K562 (cell line): Measurements from ENCODE around the gene NR0B2. TPM values are rescaled to one million over a fixed set of nuclear protein-coding genes. Genes with fewer than 3 reads are reported as not detected.

Source experiments
- BRD9 ChIP-seq: fragments of 450-650 bp; IDR thresholded peaks from 2 replicates; pipeline ENCODE4 v1.6.1; 2018; ENCODE audit warnings: low read depth; ENCODE audit not compliant: partially characterized antibody
- CBFA2T2 ChIP-seq: fragments of 450-650 bp; conservative IDR thresholded peaks from 2 replicates; pipeline ENCODE4 v1.6.1; 2017; ENCODE audit warnings: mild to moderate bottlenecking
- CBFA2T3 ChIP-seq: fragments of 450-650 bp; IDR thresholded peaks from 2 replicates; pipeline ENCODE4 v1.6.1; 2017
- DACH1 ChIP-seq: fragments of 450-650 bp; IDR thresholded peaks from 2 replicates; pipeline ENCODE4 v1.6.1; 2018; ENCODE audit not compliant: partially characterized antibody
- DNMT1 ChIP-seq: fragments of 450-650 bp; IDR thresholded peaks from 2 replicates; pipeline ENCODE4 v1.6.1; 2016; ENCODE audit warnings: antibody characterized with exemption, mild to moderate bottlenecking
- GTF2E2 ChIP-seq: fragments of 200-800 bp; sonication (Bioruptor generic); IDR thresholded peaks from 2 replicates; pipeline ENCODE4 v1.6.1; 2016; ENCODE audit warnings: missing genetic modification characterization, missing compliant biosample characterization
- HEY1 ChIP-seq: fragments of 250-450 bp; sonication (Bioruptor Pico); IDR thresholded peaks from 2 replicates; pipeline ENCODE4 v1.5.0; 2020; ENCODE audit warnings: mild to moderate bottlenecking, moderate library complexity, borderline replicate concordance
- HNRNPH1 ChIP-seq: fragments of 200-400 bp; formaldehyde crosslinking; optimal IDR thresholded peaks from 2 replicates; pipeline ENCODE3; 2017; ENCODE audit warnings: low read depth, mild to moderate bottlenecking, low read length, moderate library complexity
- MAFG ChIP-seq: fragments of 450-650 bp; conservative IDR thresholded peaks from 2 replicates; pipeline ENCODE4 v1.6.1; 2016; ENCODE audit warnings: missing genetic modification characterization, missing compliant biosample characterization
- NFIX ChIP-seq: fragments of 250-450 bp; sonication (Bioruptor Pico); IDR thresholded peaks from 2 replicates; pipeline ENCODE4 v1.4.0; 2020; ENCODE audit warnings: low read depth, mild to moderate bottlenecking, moderate library complexity
- polyA plus RNA-seq, 8 experiments: library from polyadenylated mRNA; depleted of rRNA in 4 of 8; stranded (reverse) in 5 of 8; unstranded in 3 of 8; fragments of >200 nt; fragmentation: Nextera tagmentation in 2 of 8; fragmentation: Illumina TruSeq in 1 of 8; extraction: Ambion mirVana in 2 of 8; extraction: Trizol in 1 of 8; gene quantifications; 2 replicates each; pipeline versions ENCODE4 v1.2.1 to v1.2.3, GENCODE V29; 2011 to 2014; ENCODE audit warnings: inconsistent platforms in 1 of 8, missing spikeins in 1 of 8
- total RNA-seq, 7 experiments: library from RNA; depleted of rRNA in 6 of 7; stranded (reverse); fragments of >200 nt in 6 of 7; fragmentation: Illumina TruSeq in 2 of 7; extraction: Trizol in 2 of 7; gene quantifications; 2 replicates each; pipeline versions ENCODE4 v1.2.1 to v1.2.3, GENCODE V29; 2011 to 2021; ENCODE audit warnings: low replicate concordance in 1 of 7
- TF ChIP-seq, protein P1 (sequence below): fragments of 450-650 bp; IDR thresholded peaks from 2 replicates; pipeline ENCODE4 v1.6.1; 2016; ENCODE audit warnings: antibody characterized with exemption
- TF ChIP-seq, protein P2 (sequence below): sonication (generic); formaldehyde crosslinking; IDR thresholded peaks from 2 replicates; pipeline ENCODE4 v1.8.0; 2022; ENCODE audit warnings: missing genetic modification reagents, mild to moderate bottlenecking, moderate library complexity, borderline replicate concordance
- TF ChIP-seq, protein P3 (sequence below): fragments of 250-450 bp; sonication (Bioruptor Pico); IDR thresholded peaks from 2 replicates; pipeline ENCODE4 v1.5.0; 2021
- TF ChIP-seq, protein P4 (sequence below): sonication (generic); formaldehyde crosslinking; IDR thresholded peaks from 2 replicates; pipeline ENCODE4 v1.8.1; 2023; ENCODE audit warnings: mild to moderate bottlenecking, missing genetic modification reagents
- TF ChIP-seq, protein P5 (sequence below): sonication (generic); formaldehyde crosslinking; IDR thresholded peaks from 2 replicates; pipeline ENCODE4 v1.8.1; 2023; ENCODE audit warnings: mild to moderate bottlenecking, missing genetic modification reagents

Gene NR0B2
- total and polyA plus RNA-seq, 9 of the 15 experiments (the other 6 are each of a cell fraction or from before 2014, with no cell fraction given) = not detected

DNA sequence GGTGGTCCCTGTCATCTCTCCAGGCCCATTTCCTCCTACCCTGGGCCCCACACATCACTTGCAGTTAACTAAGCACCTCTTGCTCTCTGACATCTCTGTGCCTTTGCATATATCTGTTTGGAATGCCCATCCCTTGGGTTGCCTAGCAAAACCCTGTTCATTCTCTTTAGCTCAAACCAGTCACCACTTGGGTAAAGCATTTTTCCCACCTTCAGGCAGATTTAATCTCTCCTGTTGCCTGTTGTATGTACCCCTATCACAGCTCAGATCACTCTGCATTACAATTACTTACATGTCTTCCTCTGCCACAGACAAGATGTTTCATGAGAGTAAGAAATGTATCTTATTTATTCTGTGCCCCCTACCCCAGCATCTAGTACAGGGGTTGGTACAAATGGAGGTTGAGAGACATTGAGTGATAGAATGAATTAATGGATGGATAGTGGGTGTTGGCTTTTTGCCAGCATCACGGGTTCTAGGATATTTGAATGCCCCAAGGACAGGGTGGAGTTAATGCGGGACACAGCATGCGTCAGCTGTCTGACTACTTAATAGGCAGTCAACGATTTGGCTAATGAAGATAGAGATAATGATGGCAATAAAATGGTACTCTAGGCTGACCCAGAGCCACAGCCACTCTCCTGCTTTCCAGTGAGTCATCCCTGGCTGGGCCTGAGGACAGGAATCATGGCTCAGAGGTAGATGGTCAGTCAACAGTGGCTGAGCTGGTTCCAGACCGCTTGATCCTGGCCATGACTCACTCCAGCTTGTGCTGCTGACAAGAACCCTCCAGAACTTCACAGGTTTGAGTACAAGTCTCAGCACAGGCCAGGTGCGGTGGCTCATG is 6.5 kb downstream of the NR0B2 start (continued):
- TF ChIP-seq DACH1 (peak; percentile 72), NFIX (CRISPR knock-in tag) (0 out of 2 replicates have a peak, but pooled peaks have one; percentile 36), HNRNPH1 (no peak), GTF2E2 (tag) (no peak), MAFG (tag) (no peak), CBFA2T2 (no peak), CBFA2T3 (peak; percentile 41), BRD9 (no peak), HEY1 (CRISPR knock-in tag) (no peak), DNMT1 (no peak)
- TF ChIP-seq, protein P1, sequence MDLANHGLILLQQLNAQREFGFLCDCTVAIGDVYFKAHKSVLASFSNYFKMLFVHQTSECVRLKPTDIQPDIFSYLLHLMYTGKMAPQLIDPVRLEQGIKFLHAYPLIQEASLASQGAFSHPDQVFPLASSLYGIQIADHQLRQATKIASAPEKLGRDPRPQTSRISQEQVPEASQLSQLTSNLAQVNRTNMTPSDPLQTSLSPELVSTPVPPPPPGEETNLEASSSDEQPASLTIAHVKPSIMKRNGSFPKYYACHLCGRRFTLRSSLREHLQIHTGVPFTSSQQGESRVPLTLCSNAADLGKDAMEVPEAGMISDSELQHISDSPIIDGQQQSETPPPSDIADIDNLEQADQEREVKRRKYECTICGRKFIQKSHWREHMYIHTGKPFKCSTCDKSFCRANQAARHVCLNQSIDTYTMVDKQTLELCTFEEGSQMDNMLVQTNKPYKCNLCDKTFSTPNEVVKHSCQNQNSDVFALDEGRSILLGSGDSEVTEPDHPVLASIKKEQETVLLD = no peak
- TF ChIP-seq, protein P2, sequence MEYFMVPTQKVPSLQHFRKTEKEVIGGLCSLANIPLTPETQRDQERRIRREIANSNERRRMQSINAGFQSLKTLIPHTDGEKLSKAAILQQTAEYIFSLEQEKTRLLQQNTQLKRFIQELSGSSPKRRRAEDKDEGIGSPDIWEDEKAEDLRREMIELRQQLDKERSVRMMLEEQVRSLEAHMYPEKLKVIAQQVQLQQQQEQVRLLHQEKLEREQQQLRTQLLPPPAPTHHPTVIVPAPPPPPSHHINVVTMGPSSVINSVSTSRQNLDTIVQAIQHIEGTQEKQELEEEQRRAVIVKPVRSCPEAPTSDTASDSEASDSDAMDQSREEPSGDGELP (CRISPR knock-in tag) = peak; percentile 45; the same call in 1 of the 2 replicates
- TF ChIP-seq, protein P3, sequence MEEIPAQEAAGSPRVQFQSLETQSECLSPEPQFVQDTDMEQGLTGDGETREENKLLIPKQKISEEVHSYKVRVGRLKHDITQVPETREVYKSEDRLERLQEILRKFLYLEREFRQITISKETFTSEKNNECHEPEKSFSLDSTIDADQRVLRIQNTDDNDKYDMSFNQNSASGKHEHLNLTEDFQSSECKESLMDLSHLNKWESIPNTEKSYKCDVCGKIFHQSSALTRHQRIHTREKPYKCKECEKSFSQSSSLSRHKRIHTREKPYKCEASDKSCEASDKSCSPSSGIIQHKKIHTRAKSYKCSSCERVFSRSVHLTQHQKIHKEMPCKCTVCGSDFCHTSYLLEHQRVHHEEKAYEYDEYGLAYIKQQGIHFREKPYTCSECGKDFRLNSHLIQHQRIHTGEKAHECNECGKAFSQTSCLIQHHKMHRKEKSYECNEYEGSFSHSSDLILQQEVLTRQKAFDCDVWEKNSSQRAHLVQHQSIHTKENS (CRISPR knock-in tag) = no peak
- TF ChIP-seq, protein P4, sequence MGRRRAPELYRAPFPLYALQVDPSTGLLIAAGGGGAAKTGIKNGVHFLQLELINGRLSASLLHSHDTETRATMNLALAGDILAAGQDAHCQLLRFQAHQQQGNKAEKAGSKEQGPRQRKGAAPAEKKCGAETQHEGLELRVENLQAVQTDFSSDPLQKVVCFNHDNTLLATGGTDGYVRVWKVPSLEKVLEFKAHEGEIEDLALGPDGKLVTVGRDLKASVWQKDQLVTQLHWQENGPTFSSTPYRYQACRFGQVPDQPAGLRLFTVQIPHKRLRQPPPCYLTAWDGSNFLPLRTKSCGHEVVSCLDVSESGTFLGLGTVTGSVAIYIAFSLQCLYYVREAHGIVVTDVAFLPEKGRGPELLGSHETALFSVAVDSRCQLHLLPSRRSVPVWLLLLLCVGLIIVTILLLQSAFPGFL (CRISPR knock-in tag) = no peak
- TF ChIP-seq, protein P5, sequence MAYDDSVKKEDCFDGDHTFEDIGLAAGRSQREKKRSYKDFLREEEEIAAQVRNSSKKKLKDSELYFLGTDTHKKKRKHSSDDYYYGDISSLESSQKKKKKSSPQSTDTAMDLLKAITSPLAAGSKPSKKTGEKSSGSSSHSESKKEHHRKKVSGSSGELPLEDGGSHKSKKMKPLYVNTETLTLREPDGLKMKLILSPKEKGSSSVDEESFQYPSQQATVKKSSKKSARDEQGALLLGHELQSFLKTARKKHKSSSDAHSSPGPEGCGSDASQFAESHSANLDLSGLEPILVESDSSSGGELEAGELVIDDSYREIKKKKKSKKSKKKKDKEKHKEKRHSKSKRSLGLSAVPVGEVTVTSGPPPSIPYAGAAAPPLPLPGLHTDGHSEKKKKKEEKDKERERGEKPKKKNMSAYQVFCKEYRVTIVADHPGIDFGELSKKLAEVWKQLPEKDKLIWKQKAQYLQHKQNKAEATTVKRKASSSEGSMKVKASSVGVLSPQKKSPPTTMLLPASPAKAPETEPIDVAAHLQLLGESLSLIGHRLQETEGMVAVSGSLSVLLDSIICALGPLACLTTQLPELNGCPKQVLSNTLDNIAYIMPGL (CRISPR knock-in tag) = no peak
